ENCODE measurements around the gene ESR1.
"Not testable (repeated sequence)": the region's sequence is repeated elsewhere in the genome, so short reads cannot be mapped to it uniquely, and the experiment has no call there.

ESR1 gene

GRCh38 chr6:152100183-152100618 lies 292.7 kb downstream of the ESR1 start:
- no peak for DNase-seq

- DNase-seq: no peak
Observed at GRCh38 chr6:152107973-152108372, 300.5 kb downstream of the ESR1 start.

DNA sequence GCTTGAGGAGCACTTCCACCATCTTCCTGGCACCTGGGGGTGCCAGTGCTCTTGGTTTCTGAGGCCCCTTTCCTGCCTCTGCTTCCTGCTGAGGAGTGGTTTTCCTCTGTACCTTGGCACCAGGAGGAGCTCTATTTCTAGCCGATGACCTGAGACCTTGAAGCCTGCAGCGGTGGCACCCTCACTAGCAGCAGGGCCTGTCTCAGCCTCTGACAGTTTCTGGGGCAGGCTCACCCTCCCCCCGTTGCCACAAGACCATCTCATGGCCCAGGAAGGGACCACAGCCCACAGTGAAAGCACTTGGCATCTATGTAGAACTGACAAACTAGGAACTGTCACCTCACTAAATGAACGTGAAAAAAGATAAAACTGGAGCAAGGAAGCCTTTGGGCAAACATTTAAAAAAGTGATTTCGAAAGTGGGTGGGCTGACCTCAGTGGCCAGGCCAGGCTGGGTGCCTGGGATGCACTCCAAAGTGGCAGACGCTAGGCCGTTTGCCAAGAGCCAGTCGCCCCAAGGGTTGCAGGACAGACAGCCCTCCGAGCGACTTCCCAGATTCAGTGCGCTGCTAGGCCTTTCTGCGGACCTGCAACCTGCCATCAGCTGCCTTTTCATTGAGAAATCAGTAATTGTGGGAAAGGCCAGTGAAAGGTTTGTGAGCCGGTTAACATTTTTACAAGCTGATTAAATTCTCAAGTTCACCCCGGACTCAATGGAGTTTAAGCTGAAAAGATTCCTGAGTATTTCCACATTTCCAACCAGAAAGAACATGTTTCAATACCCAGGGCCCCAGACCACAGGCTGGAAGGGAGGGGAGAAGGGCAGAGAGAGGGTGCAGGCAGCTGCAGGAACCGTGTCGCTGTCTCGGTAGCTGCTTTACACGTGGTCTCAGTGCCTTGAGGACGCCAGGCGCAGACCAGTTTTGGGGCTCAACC lies 303.7 kb downstream of the ESR1 start:
- DNase-seq: no peak

GRCh38 chr6:152112491-152113261 lies 305.2 kb downstream of the ESR1 start:
- no peak for DNase-seq

DNA sequence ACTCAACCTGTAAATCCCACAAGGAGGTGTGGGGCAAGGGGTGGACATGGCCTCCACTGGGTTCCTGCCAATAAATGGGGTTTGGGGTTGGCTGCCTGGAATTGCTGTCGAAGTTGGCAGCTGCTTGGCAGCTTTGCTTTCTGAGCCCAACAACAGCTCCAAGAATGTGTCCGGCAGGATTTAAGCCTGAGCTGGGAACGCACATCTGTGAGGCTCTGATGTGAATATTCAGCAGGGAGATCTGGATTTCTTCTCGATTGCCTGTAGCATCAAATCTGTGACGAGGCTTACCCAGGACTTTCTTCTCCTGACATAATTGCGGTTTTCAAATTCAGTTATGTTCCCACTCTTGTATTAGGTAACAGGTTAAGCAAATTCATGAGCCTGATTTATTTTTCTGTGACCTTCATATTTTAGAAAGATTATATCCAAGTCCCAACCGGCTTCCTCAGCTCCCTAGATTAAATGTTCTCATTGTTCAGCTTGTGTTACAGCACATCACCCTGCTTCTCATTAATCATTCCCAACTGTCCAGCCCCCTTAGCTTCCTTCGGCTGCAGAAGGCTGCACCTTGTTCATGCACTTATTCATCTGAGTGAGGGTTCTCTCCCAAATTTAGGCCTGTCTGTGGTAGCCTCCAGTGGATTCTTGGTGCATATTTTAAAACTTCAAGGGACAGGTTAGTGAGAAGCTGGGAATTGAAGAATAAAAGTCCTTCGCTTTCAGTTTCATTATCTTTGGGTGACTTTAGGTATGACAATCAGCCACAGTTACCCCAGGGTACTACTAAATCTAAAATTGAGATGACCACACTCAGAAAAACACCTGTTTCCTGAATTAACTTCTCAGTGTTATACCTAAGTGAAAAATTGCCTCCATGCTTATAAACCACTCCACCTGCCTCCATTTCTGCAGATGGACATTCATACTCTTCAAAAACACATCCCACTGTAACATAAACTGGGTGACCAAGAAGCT lies 310.0 kb downstream of the ESR1 start:
- DNase-seq: no peak

- no peak for DNase-seq
Observed at GRCh38 chr6:152118224-152118623, 310.7 kb downstream of the ESR1 start.

DNA sequence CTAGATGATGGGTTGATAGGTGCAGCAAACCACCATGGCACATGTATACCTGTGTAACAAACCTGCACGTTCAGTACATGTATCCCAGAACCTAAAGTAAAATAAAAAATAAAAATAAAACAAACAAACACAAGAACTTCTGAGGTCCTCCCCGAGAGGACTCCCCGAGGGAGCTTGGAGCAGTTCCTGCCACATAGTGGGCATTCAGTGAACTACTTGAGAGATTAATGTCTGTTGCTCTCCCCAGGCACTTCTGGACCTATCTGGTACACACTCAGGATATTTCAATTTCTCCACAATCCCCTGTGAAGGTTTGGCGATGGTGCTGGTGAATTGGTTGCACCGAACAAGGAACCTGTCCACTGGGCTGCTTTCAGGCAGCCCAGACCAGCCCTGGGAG lies 311.2 kb downstream of the ESR1 start:
- DNase-seq: no peak

DNA sequence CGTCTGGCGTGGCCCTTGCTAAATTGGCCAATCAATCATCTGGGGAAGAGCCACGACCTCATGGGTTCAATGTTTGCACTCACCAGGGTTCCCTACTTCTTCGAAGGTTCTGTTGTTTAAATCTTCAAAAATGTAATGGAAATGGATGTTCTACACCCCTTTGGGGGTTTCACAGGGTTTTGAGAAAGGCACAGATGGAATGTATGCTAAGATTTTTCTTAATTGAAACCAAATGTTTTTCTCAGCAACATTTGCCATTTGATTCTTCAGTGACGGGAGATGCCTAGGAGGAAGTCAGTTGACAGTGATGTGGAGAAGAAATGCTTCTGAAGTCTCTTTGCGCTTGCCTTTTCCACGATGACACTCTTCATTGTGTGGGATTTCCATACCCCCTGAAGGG lies 312.3 kb downstream of the ESR1 start:
- DNase-seq: no peak

GRCh38 chr6:152121910-152122309 lies 314.4 kb downstream of the ESR1 start:
- DNase-seq: no peak

DNA sequence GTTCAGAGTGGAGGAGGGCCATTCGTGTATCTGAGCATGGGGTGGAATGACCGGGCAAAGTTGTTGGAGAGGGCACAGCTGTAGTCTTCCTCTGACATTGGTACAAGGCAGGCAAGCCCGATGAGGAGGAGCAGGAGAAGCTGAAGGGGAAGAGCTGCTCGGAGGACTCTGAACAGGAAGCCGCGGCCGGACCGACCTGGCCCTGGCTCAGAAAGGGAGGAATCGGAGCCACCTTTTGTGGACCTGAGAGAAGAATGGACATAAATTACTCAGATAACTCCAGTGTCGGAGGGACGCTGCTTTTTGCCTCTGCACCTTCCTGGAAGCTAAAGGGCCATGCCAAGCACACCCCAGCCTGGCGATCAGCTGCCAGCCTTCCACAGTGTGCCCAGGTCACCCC lies 315.0 kb downstream of the ESR1 start:
- DNase-seq: no peak

DNA sequence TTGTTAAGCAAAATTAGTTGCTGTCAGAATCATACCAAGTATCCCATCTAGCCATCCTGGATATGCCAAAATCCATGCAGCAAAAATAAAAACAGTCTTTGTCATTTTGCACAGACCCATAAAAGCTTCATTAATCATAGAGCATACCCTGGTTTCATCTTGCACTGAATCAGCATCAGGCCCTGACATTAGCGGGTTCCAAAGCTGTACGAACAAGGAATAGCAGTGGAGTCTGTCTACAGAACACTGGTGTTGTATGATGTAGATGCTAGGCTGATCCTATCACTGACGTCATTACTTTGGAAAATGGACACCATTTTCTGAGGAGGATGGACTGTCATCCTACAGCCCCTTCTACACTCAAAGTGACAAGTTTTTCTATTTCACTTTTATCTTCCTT lies 315.6 kb downstream of the ESR1 start:
- DNase-seq: no peak

DNA sequence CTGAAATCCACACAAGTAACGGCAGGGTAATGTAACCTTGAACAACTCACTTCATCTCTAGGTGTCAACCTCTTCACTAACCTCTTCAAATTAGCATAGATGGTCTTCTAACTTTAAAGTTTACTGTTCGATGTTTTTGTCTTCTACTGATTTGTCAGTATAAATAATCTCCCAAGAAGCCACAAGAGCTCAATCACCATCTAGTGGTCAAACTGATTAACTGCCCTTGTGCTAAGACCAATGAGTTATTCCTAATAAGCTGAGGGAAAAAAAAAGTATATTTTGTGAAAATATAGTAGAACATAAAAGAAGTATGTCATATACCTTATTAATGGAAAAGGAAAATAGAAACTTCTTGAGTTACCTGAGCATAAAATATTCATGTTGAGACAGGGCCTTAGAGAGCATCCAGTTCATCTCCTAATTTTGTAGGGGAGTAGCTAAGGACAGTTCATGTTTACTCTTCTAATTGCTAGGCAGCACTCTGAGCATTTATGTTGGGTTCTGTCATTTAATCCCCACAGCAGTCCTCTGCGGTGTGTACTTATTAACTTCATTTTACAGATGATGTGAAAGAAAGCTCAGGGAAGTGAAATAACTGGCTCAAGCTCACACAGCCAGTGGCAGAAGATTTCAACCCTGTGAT lies 317.1 kb downstream of the ESR1 start:
- DNase-seq: no peak

DNA sequence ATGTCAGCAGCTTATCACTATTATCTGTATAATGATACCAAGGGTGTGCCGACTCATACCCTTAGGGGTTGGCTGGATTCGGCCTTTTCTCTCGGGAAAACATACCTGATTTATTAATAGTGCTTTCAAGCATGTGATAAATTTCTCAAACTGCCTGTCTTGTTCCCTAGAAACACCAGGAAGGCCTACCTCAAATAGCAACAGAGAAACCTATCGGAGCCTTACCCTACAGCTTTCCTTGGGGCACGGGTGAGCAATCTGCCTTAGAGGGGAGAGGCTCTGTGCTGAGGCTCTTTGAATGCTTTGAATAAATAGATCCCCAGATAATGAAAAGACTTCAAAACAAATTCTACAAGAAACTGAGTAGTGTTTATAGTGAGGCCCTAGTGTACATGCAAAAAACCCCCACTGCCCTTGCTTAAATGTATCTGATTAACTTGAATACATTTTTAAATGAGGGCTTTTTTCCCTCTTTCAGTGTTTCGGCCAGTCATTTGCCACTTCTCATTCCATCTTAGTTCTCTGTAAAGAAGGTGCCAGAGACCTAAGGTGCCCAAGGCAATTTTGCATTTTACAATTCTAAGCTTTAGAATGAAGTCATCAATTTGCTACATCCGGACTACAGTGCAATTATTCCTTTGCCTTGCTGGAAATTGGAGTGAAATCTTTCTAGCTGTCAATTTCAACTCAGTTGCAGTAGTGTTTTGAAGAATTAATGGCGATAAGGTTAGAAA lies 320.1 kb downstream of the ESR1 start:
- no peak for DNase-seq

- DNase-seq: no peak
Observed at GRCh38 chr6:152129691-152130151, 322.2 kb downstream of the ESR1 start.

DNA sequence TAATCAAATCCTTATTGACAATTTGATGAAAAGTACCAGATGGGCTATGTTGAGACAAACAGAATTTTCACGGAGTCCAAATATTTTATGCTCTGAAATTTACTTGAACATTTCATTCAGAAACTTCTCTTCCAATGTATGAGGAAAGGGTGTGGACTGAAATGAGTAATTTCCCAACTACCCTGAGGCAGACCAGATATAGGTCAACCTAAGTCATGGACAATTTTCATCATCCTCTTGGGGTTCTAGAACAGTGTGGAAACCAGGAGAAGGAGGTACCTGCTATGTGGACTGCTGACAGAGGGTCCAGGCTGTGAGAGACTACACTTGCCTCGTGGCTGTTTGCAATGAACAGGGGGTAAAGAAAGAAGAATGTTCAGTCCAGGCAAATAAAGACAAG lies 323.0 kb downstream of the ESR1 start:
- no peak for DNase-seq

- no peak for DNase-seq
Observed at GRCh38 chr6:152135755-152136448, 328.4 kb downstream of the ESR1 start.

DNA sequence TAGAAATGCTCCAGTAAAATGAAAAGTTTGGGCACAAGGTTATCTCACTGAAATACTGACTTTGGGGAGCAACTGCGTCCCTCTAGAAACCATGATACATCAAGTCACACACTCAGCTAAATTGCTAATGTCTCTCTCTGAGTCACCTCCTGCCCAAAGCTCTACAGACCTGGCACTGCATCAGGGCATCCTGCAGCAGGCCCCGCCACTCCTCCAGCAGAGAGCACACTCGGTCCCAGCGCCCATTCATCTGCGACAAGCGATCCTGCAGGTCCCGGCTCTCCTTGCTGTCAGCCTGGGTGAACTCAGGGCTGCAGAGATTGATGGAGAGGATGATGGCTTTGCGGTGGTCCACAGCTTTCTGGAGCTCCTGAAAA lies 329.0 kb downstream of the ESR1 start:
- DNase-seq: no peak

- DNase-seq: not testable (repeated sequence)
Observed at GRCh38 chr6:152138344-152138743, 330.9 kb downstream of the ESR1 start.

GRCh38 chr6:152142105-152142504 lies 334.6 kb downstream of the ESR1 start:
- DNase-seq: no peak

DNA sequence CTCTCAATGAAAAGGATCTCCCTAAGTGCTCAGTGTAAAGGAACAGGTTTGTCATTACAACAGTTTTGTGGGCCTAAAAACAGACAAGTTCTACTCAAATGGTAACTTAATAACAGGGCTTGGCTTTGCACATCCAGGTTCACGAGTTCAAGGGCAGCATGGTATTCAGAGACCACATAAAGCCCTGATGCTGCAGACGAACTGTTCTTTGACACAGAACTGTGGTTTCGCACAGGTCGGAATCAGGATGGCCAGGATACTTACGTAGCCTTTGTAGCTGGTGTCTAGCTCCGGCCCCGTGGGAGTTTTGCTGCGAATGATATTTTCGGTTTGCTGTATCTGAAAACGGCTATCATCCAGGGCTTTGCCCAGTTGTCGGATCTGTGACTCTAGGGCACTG lies 335.9 kb downstream of the ESR1 start:
- no peak for DNase-seq

DNA sequence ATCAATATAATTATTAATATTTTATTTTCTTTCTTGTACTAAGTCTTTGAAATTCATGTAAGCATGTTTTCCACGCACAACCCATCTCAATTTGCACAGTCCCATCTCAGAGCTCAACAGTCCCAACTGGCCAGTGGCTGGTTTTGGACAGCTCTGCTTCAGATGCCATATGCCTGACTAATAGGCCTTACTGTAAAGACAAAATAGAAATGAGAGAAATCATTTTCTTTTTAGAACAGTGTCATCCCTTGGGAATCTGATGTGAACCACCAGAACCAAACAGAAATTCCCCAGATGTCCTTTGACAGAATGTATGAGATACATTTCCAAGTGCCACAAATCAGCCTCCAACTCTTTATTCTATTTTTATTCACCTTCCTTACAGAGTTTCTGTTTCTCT lies 338.9 kb downstream of the ESR1 start:
- DNase-seq: no peak

Data from activated CD4-positive, alpha-beta T cell treated with anti-CD3 and anti-CD28 coated beads for 48 hours (primary cell).